Activated B cell treated with CpG ODN at 0.5 μM for 24 hours (primary cell): ENCODE results near the gene HCRT. TPM values are rescaled to one million over a fixed set of nuclear protein-coding genes. Genes with fewer than 3 reads are reported as not detected.

Source experiments
- ATAC-seq: fragments of 200-7000 bp; cut with Tn5 transposase; one replicate; pipeline ENCODE4 v1.10.0; 2021; ENCODE audit warnings: low read depth, mild to moderate bottlenecking, moderate library complexity
- CTCF ChIA-PET: fragments of 350-600 bp; sonication (Branson Sonifier 250); formaldehyde crosslinking; loops from one replicate; lab custom pipeline; 2021; ENCODE audit warnings: antibody characterized with exemption; lab: Charles Lee
- POLR2A ChIA-PET: fragments of 350-600 bp; sonication (Branson Sonifier 250); formaldehyde crosslinking; loops from one replicate; lab custom pipeline; 2021; ENCODE audit warnings: antibody characterized with exemption; lab: Charles Lee
- DNase-seq: peaks from one replicate; pipeline ENCODE4 v3.0.0; 2022
- H3K27ac Mint-ChIP-seq: one replicate; pipeline ENCODE4 v1.8.0; 2020; ENCODE audit warnings: mixed read lengths
- H3K27me3 Mint-ChIP-seq: one replicate; pipeline ENCODE4 v1.8.0; 2021; ENCODE audit warnings: mixed read lengths
- H3K36me3 Mint-ChIP-seq: one replicate; pipeline ENCODE4 v1.8.0; 2021; ENCODE audit warnings: low read depth, mixed read lengths
- H3K4me1 Mint-ChIP-seq: one replicate; pipeline ENCODE4 v1.8.0; 2021; ENCODE audit warnings: mixed read lengths
- H3K4me3 Mint-ChIP-seq: one replicate; pipeline ENCODE4 v1.8.0; 2020; ENCODE audit warnings: mild to moderate bottlenecking, mixed read lengths
- H3K9me3 Mint-ChIP-seq: one replicate; pipeline ENCODE4 v1.8.0; 2020; ENCODE audit warnings: mixed read lengths
- CTCF ChIP-seq: fragments of 200-600 bp; IDR thresholded peaks from one replicate; pipeline ENCODE4 v1.8.0; 2022; ENCODE audit warnings: antibody characterized with exemption, mild to moderate bottlenecking
- intact Hi-C: fragments of 100-400 bp; cut with micrococcal nuclease; formaldehyde crosslinking; loops from one replicate; pipeline ENCODE4 v1.15.1; 2024
- total RNA-seq: library from RNA; stranded (reverse); gene quantifications from 2 replicates; pipeline ENCODE4 v1.2.3, GENCODE V29; 2022

HCRT gene
- total RNA-seq, 1 donor from 2014 or later: not detected

- Mint-ChIP-seq H3K9me3 (no peaks in the 10 kb centered on the region), H3K27me3 (no peaks in the 10 kb centered on the region), H3K27ac (peak overlapping the region; percentile 41), H3K4me3 (no peak overlapping the region), H3K4me1 (peaks cover 15% of the 10 kb centered on the region), H3K36me3 (peaks cover 67% of the 10 kb centered on the region)
- ATAC-seq (no peak), DNase-seq (no peak)
- CTCF ChIA-PET: interaction anchor here (2.1 kb wide), 1 partner anchor 20 kb away, joined by 5 read pairs; no protein-coding TSS in a partner anchor
- POLR2A ChIA-PET: no interaction called here
- intact Hi-C loops: no loop called here
- no peak for TF ChIP-seq CTCF
These were observed 17.4 kb upstream of the HCRT start for GRCh38 chr17:42202696-42203095.

- no peak overlapping the region for H3K4me3 Mint-ChIP-seq
These were observed 16.9 kb upstream of the HCRT start for GRCh38 chr17:42202159-42202558.

GRCh38 chr17:42201458-42201772 is 16.2 kb upstream of the HCRT start:
- H3K4me1 Mint-ChIP-seq: peaks cover 15% of the 10 kb centered on the region

More at GRCh38 chr17:42202159-42202558, 16.9 kb upstream of the HCRT start:
- ChIA-PET CTCF (interaction anchor here (2.1 kb wide), 1 partner anchor 20 kb away, joined by 5 read pairs; no protein-coding TSS in a partner anchor), POLR2A (no interaction called here)
- no peak for ATAC-seq
- Mint-ChIP-seq H3K27me3 (no peaks in the 10 kb centered on the region), H3K36me3 (peaks cover 62% of the 10 kb centered on the region), H3K4me1 (peaks cover 15% of the 10 kb centered on the region), H3K9me3 (no peaks in the 10 kb centered on the region), H3K27ac (peak overlapping the region; percentile 41)
- TF ChIP-seq CTCF: no peak
- DNase-seq: no peak
- intact Hi-C loops: no loop called here

DNA sequence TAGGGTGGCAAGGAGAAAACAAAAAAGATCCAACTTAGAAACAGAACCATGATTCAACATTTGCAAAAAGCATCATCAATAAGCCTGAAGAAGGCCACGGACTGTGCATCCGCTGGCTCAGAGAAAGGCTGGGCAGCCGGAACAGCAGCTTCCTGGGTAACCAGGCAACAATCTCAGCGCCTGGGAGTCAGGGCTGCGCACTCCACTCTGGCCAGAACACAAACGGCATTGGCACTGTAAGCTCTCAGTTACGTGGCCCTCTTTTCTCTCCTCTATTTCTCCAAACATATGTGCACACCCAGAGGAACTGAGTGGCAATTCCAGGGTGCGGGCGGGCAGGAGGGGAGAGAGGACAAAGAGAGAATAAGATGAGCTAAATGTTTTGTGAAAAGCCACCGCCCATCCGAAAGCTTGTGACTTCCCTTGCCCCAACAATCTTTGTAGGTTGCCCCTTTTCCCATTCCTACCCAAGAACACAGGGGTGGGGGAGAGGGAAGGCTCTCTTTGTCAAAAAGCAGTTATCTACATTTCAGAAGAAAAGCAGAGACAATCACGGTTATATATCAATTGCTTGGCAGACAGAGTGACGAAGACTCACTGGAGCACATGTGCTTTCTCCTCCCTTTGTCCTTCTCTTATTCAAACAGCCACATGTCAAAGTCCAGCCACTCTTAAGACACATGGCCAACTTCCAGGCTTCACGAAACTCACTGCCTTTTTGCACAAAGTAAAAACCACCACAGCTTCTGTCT is 15.6 kb upstream of the HCRT start:
- ATAC-seq (no peak), DNase-seq (no peak)
- CTCF ChIA-PET: interaction anchor here (1.2 to 2.1 kb wide), 2 partner anchors 22 to 202 kb away, joined by 3 to 5 read pairs; no protein-coding TSS in a partner anchor
- TF ChIP-seq CTCF: no peak
- Mint-ChIP-seq H3K9me3 (no peaks in the 10 kb centered on the region), H3K27ac (peak overlapping the region; percentile 35), H3K4me3 (no peak overlapping the region), H3K4me1 (peaks cover 15% of the 10 kb centered on the region), H3K36me3 (peaks cover 51% of the 10 kb centered on the region), H3K27me3 (no peaks in the 10 kb centered on the region)
- POLR2A ChIA-PET: interaction anchor here (0.7 kb wide), 1 partner anchor 1841 kb away, joined by 3 read pairs; no protein-coding TSS in a partner anchor
- intact Hi-C loops: no loop called here

More at GRCh38 chr17:42201458-42201772, 16.2 kb upstream of the HCRT start:
- TF ChIP-seq CTCF: no peak
- Mint-ChIP-seq H3K27me3 (no peaks in the 10 kb centered on the region), H3K4me3 (no peak overlapping the region), H3K9me3 (no peaks in the 10 kb centered on the region), H3K36me3 (peaks cover 57% of the 10 kb centered on the region), H3K27ac (no peak overlapping the region)
- ChIA-PET CTCF (interaction anchor here (2.1 kb wide), 1 partner anchor 21 kb away, joined by 5 read pairs; no protein-coding TSS in a partner anchor), POLR2A (no interaction called here)
- intact Hi-C loops: no loop called here
- DNase-seq (no peak), ATAC-seq (no peak)

GRCh38 chr17:42199416-42200011 is 14.3 kb upstream of the HCRT start:
- Mint-ChIP-seq H3K4me3 (no peak overlapping the region), H3K27me3 (no peaks in the 10 kb centered on the region), H3K36me3 (peaks cover 41% of the 10 kb centered on the region), H3K27ac (peak overlapping the region; percentile 91), H3K4me1 (peaks cover 16% of the 10 kb centered on the region), H3K9me3 (no peaks in the 10 kb centered on the region)
- DNase-seq (no peak), ATAC-seq (no peak)
- intact Hi-C loops: loop anchor here (1.0 kb wide), 1 partner anchor 15 kb away; no protein-coding TSS in a partner anchor
- no peak for TF ChIP-seq CTCF
- CTCF ChIA-PET: interaction anchor here (1.5 to 2.4 kb wide), 2 partner anchors 15 to 23 kb away, joined by 6 to 11 read pairs; partner anchors contain the start of gene HCRT
- POLR2A ChIA-PET: interaction anchor here (0.5 to 1.6 kb wide), 9 partner anchors 16 to 379 kb away, joined by 3 to 12 read pairs (median 4); partner anchors contain the start of genes DNAJC7, KCNH4 and STAT3
